ENCODE results near the gene LENG9. TPM values are rescaled to one million over a fixed set of nuclear protein-coding genes. Genes with fewer than 3 reads are reported as not detected.
A peak's percentile ranks its signal among the peaks of the same experiment; 100 is the strongest.

Gene LENG9
- total and polyA plus RNA-seq, 10 donors, result 1.7 to 8.3 (median 4.9) TPM

GRCh38 chr19:54418030-54418929, 45.3 kb downstream of the LENG9 start:
- H3K4me3 ChIP-seq, result no peak overlapping the region
- DNase-seq, result peak; percentile 77
- H3K9me3 ChIP-seq, result no peaks in the 10 kb centered on the region
- intact Hi-C loops (cut with DNase I; ENCODE audit: low total_unique reads), result no loop called here
- H3K36me3 ChIP-seq, result no peaks in the 10 kb centered on the region
- TF ChIP-seq, protein P1, sequence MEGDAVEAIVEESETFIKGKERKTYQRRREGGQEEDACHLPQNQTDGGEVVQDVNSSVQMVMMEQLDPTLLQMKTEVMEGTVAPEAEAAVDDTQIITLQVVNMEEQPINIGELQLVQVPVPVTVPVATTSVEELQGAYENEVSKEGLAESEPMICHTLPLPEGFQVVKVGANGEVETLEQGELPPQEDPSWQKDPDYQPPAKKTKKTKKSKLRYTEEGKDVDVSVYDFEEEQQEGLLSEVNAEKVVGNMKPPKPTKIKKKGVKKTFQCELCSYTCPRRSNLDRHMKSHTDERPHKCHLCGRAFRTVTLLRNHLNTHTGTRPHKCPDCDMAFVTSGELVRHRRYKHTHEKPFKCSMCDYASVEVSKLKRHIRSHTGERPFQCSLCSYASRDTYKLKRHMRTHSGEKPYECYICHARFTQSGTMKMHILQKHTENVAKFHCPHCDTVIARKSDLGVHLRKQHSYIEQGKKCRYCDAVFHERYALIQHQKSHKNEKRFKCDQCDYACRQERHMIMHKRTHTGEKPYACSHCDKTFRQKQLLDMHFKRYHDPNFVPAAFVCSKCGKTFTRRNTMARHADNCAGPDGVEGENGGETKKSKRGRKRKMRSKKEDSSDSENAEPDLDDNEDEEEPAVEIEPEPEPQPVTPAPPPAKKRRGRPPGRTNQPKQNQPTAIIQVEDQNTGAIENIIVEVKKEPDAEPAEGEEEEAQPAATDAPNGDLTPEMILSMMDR (IDR thresholded peaks at IDR 0.05 in 8 of 11, conservative IDR thresholded peaks at IDR 0.05 in 3 of 11), result no peak
- WGBS, 5 donors, result 5 to 20% (median 15%) methylated on average over 18 to 25 of the region's 25 CpGs
- peak overlapping the region in 1 of 8 donors; percentile 29 for H3K27ac ChIP-seq
- H3K4me1 ChIP-seq, result peaks cover 0 to 47% (median 24%) of the 10 kb centered on the region in 6 donors
- H3K27me3 ChIP-seq (replicated peaks in 1 of 7), result peaks cover 15 to 89% (median 46%) of the 10 kb centered on the region in 7 donors

DNA sequence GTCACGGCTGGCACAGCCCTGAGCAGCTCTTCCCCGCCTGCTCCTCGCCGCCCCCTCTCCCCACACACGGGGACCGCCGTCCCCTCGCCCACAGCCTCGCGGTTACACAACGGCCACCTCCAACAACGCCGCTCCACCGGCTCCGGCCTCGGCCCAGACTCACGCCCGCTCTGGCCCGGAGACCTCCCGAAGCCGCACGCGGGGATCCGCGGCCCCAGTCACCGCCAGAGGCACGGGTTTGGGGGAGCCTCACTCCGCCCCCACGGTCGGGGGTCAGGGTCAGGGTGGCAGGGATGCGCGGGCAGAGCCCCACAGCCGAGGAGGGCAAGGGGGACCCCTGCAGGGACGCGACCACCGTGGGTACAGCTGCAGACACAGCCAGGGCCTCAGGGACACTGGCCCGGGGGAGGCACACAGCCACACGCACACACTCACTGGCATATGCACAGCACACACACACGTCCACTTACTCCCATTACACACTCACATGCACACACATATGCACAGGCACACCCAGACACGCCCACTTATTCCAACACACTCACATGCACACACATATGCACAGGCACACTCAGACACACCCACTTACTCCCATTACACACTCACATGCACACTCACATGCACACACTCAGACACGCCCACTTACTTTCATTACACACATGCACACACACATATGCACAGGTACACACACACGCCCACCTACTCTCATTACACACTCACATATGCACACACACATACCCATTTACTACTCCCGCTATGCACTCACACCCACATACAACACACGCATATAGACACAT, 46.7 kb downstream of the LENG9 start:
- intact Hi-C loops (cut with DNase I; ENCODE audit: low total_unique reads), result no loop called here
- no peak for TF ChIP-seq POLR2AphosphoS5 (IDR thresholded peaks at IDR 0.05)
- TF ChIP-seq, protein P1 (IDR thresholded peaks at IDR 0.05 in 8 of 11, conservative IDR thresholded peaks at IDR 0.05 in 3 of 11), result no peak
- WGBS, 5 donors, result 45 to 64% (median 51%) methylated on average over 21 to 44 of the region's 44 CpGs
- Histone ChIP-seq H3K36me3 (no peaks in the 10 kb centered on the region), H3K9me3 (no peaks in the 10 kb centered on the region), H3K4me1 (peaks cover 0 to 47% (median 24%) of the 10 kb centered on the region in 6 donors), H3K4me3 (no peak overlapping the region), H3K27me3 (replicated peaks in 1 of 7) (peaks cover 15 to 89% (median 52%) of the 10 kb centered on the region in 7 donors), H3K27ac (no peak overlapping the region)
- DNase-seq, result no peak

DNA sequence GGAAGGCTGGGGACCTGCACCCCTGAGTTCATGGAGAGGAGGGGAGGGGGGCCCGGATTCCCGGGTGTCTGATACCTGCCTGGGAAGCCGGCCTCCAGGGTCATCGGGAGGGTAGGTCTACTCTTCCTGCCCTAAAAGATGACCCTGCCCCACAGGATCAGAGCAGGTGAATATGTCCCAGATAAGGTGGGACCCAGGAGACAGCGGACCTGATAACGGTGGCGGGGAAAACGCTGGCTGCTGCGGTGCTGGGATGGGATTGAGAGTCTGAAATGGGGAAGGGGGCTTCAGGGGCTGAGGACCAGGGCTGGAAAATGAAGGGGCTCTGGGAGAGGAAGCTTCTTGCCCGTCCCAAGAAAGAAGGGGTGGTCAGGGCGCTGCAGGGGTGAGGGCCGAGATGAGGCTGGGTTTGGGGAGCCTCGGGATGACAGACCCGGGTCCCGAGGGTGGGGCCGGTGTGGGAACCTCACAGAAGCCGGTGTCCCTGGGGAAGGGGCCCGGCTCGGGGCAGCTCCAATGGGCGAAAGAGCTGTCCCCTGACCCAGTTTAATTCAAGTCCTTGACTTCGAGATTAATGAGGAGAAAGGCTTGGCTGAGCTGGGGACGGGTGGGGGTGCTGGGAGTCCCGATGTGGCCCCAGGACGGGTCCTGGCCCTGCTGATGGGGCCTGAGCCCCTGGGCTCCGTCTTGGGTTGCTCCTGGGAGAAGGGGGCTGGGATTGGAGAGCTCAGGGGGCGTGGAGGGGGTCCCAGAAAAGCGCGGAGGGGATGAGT, 47.5 kb downstream of the LENG9 start:
- no peak for DNase-seq
- H3K9me3 ChIP-seq, result no peaks in the 10 kb centered on the region
- TF ChIP-seq, protein P1 (IDR thresholded peaks at IDR 0.05 in 8 of 11, conservative IDR thresholded peaks at IDR 0.05 in 3 of 11), result no peak
- no peaks in the 10 kb centered on the region for H3K36me3 ChIP-seq
- H3K27me3 ChIP-seq (replicated peaks in 1 of 7), result peaks cover 15 to 86% (median 50%) of the 10 kb centered on the region in 7 donors
- H3K4me3 ChIP-seq, result no peak overlapping the region
- WGBS, 5 donors, result 7 to 18% (median 12%) methylated on average over 27 to 28 of the region's 28 CpGs
- H3K27ac ChIP-seq, result no peak overlapping the region
- peaks cover 0 to 47% (median 24%) of the 10 kb centered on the region in 6 donors for H3K4me1 ChIP-seq
- intact Hi-C loops (cut with DNase I; ENCODE audit: low total_unique reads), result no loop called here
